Measurements from ENCODE around the gene DYNC1H1. TPM values are rescaled to one million over a fixed set of nuclear protein-coding genes. Genes with fewer than 3 reads are reported as not detected.
A peak's percentile ranks its signal among the peaks of the same experiment; 100 is the strongest.

Gene DYNC1H1
- total RNA-seq, 2 experiments from 2014 or later, result 291 to 301 TPM

- POLR2A ChIA-PET, result interaction anchor here (2.1 kb wide), 1 partner anchor 11 kb away, joined by 5 read pairs; no protein-coding TSS in a partner anchor
- CTCF ChIA-PET, result interaction anchor here (0.7 to 1.4 kb wide), 4 partner anchors 103 to 551 kb away, joined by 3 to 4 read pairs (median 3); no protein-coding TSS in a partner anchor
- Mint-ChIP-seq H3K4me3 (no peak overlapping the region), H3K9me3 (no peaks in the 10 kb centered on the region), H3K36me3 (ENCODE audit: low read depth) (no peaks in the 10 kb centered on the region), H3K27me3 (no peaks in the 10 kb centered on the region), H3K4me1 (ENCODE audit: low read depth) (peaks cover 11% of the 10 kb centered on the region), H3K27ac (no peak overlapping the region)
- TF ChIP-seq CTCF (IDR thresholded peaks at IDR 0.05), result no peak
- intact Hi-C loops (cut with micrococcal nuclease), result no loop called here
- ATAC-seq (no peak), DNase-seq (no peak)
Measured at GRCh38 chr14:101959277-101959676, 5.1 kb upstream of the DYNC1H1 start.

GRCh38 chr14:101960225-101960624, 4.1 kb upstream of the DYNC1H1 start:
- Mint-ChIP-seq H3K4me3 (no peak overlapping the region), H3K4me1 (ENCODE audit: low read depth) (peaks cover 11% of the 10 kb centered on the region), H3K36me3 (ENCODE audit: low read depth) (no peaks in the 10 kb centered on the region), H3K27me3 (no peaks in the 10 kb centered on the region), H3K9me3 (no peaks in the 10 kb centered on the region), H3K27ac (no peak overlapping the region)
- ATAC-seq (no peak), DNase-seq (peak; percentile 67)
- POLR2A ChIA-PET, result interaction anchor here (2.1 kb wide), 1 partner anchor 12 kb away, joined by 5 read pairs; no protein-coding TSS in a partner anchor
- intact Hi-C loops (cut with micrococcal nuclease), result loop anchor here (5.0 kb wide), 1 partner anchor 137 kb away; no protein-coding TSS in a partner anchor
- TF ChIP-seq CTCF (IDR thresholded peaks at IDR 0.05), result peak; percentile 56
- CTCF ChIA-PET, result interaction anchor here (0.7 to 3.2 kb wide), 9 partner anchors 11 to 354 kb away, joined by 3 to 17 read pairs (median 4); no protein-coding TSS in a partner anchor

- H3K27ac Mint-ChIP-seq, result peak overlapping the region; percentile 42
- peak; percentile 76 for TF ChIP-seq CTCF (IDR thresholded peaks at IDR 0.05)
- ChIA-PET POLR2A (interaction anchor here (1.7 to 1.8 kb wide), 2 partner anchors 12 to 254 kb away, joined by 4 to 13 read pairs; no protein-coding TSS in a partner anchor), CTCF (interaction anchor here (0.6 to 3.2 kb wide), 29 partner anchors 9 to 353 kb away, joined by 3 to 17 read pairs (median 4); no protein-coding TSS in a partner anchor)
- intact Hi-C loops (cut with micrococcal nuclease), result loop anchor here (5.0 kb wide), 1 partner anchor 136 kb away; no protein-coding TSS in a partner anchor
- ATAC-seq (peak; percentile 40), DNase-seq (peak; percentile 89)
- no peak overlapping the region for H3K4me3 Mint-ChIP-seq
- no peaks in the 10 kb centered on the region for H3K27me3 Mint-ChIP-seq
- peaks cover 4% of the 10 kb centered on the region for H3K36me3 Mint-ChIP-seq (ENCODE audit: low read depth)
- no peaks in the 10 kb centered on the region for H3K9me3 Mint-ChIP-seq
- peaks cover 16% of the 10 kb centered on the region for H3K4me1 Mint-ChIP-seq (ENCODE audit: low read depth)
Measured at GRCh38 chr14:101961011-101961721, 3.2 kb upstream of the DYNC1H1 start.

GRCh38 chr14:101961746-101962502, 2.4 kb upstream of the DYNC1H1 start:
- POLR2A ChIA-PET, result interaction anchor here (0.6 to 1.8 kb wide), 4 partner anchors 13 to 255 kb away, joined by 3 to 13 read pairs (median 4); no protein-coding TSS in a partner anchor

More at GRCh38 chr14:101961746-101962502, 2.4 kb upstream of the DYNC1H1 start:
- ATAC-seq, result no peak
- CTCF ChIA-PET, result interaction anchor here (0.6 to 3.2 kb wide), 28 partner anchors 8 to 352 kb away, joined by 3 to 17 read pairs (median 4); no protein-coding TSS in a partner anchor
- Mint-ChIP-seq H3K9me3 (no peaks in the 10 kb centered on the region), H3K27ac (no peak overlapping the region), H3K27me3 (no peaks in the 10 kb centered on the region), H3K36me3 (ENCODE audit: low read depth) (peaks cover 4% of the 10 kb centered on the region), H3K4me3 (no peak overlapping the region), H3K4me1 (ENCODE audit: low read depth) (peaks cover 20% of the 10 kb centered on the region)
- intact Hi-C loops (cut with micrococcal nuclease), result loop anchor here (5.0 kb wide), 1 partner anchor 135 kb away; no protein-coding TSS in a partner anchor
- TF ChIP-seq CTCF (IDR thresholded peaks at IDR 0.05), result no peak
- no peak for DNase-seq

Measured in activated CD8-positive, alpha-beta T cell treated with anti-CD3 and anti-CD28 coated beads for 36 hours (primary cell).